ENCODE measurements around the gene GALNT9. TPM values are rescaled to one million over a fixed set of nuclear protein-coding genes. Genes with fewer than 3 reads are reported as not detected.
"Not testable (repeated sequence)": the region's sequence is repeated elsewhere in the genome, so short reads cannot be mapped to it uniquely, and the experiment has no call there.

GALNT9 gene
- total RNA-seq: not detected
- total RNA-seq: 0 to 0.23 reads per million in 2 donors

DNA sequence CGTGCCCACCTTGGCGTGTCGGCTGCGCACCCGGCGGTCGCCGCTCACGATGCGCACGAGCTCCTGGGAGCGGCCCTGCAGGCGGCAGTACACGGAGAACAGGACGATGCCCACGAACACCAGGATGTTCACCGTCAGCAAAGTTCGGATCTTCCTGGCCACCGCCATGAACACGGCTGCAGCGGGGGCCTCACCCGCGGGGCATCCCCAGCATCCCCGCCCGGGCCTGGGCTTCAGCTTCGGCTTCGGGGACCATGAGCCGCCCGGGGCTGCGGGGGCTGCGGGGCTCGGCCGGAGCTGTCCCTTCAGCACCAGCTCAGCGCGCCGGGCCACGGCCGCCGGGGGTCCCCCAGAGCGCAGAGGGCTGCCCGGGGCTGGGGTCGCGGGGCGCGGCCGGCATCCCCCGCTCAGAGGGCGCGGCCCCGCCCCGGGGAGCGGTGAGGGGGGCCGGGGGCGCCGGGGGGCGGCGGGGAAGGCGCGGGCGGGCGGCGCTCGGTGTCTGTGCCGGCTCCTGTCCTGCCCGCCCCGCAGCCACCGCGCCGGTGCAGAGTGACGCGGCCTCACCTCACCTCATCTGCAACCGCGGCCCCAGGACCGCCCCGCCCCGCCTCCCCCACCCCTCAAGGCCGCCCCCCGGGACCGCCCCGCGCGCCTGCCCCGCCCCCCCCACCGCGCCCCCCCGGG is at the start of gene GALNT9:
GALNT9 (minus strand) TSS at position 554 of the 684 bp plus-strand sequence; CDS start at position 168, 386 bp downstream.
- no peak for ATAC-seq
- no peak within 1 kb of the TSS for H3K4me3 Mint-ChIP-seq

DNA sequence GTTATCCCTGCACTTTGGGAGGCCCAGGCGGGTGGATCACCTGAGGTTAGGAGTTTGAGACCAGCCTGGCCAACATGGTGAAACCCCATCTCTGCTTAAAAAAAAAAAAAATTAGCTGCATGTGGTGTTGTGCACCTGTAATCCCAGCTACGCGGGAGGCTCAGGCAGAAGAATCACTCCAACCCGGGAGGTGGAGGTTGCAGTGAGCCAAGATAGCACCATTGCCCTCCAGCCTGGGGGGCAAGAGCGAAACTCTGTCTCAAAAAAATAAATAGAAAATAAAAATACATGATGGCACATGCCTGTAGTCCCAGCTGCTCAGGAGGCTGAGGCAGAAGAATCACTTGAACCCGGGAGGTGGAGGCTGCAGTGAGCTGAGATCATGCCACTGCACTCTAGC is 49.7 kb upstream of the GALNT9 start:
- H3K4me3 Mint-ChIP-seq; H3K27ac Mint-ChIP-seq; DNase-seq; H3K4me1 Mint-ChIP-seq; ATAC-seq; H3K9me3 ChIP-seq (ENCODE audit: control insufficient read depth, low read length, poor library complexity, severe bottlenecking); H3K36me3 Mint-ChIP-seq (ENCODE audit: low read depth): not testable (repeated sequence)
- H3K27me3 Mint-ChIP-seq: peaks cover 30% of the 10 kb centered on the region

More for the DNA sequence above, at the start of gene GALNT9:
- H3K27me3 Mint-ChIP-seq: peaks cover 52% of the 10 kb centered on the region
- H3K4me1 Mint-ChIP-seq: peaks cover 5% of the 10 kb centered on the region
- no peak for DNase-seq
- H3K9me3 ChIP-seq (ENCODE audit: control insufficient read depth, low read length, poor library complexity, severe bottlenecking): no peaks in the 10 kb centered on the region
- no peak within 1 kb of the TSS for H3K27ac Mint-ChIP-seq
- peaks cover 10% of the 10 kb centered on the region for H3K36me3 Mint-ChIP-seq (ENCODE audit: low read depth)

DNA sequence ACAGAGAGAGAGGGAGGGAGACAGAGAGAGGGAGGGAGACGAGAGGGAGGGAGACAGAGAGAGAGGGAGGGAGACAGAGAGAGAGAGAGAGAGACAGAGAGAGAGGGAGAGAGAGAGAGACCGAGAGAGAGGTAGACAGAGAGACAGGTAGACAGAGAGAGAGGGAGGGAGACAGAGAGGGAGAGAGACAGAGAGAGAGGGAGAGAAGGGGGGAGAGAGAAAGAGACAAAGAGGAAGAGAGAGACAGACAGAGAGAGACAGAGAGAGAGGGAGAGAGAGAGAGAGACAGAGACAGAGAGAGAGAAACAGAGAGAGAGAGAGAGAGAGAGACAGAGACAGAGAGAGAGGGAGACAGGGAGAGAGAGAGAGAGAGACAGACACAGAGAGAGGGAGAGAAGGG is 47.8 kb upstream of the GALNT9 start:
- Mint-ChIP-seq H3K4me3 (no peak overlapping the region), H3K36me3 (ENCODE audit: low read depth) (peaks cover 6% of the 10 kb centered on the region), H3K27ac (no peak overlapping the region), H3K4me1 (peaks cover 5% of the 10 kb centered on the region), H3K27me3 (peaks cover 42% of the 10 kb centered on the region)
- H3K9me3 ChIP-seq (ENCODE audit: control insufficient read depth, low read length, poor library complexity, severe bottlenecking): no peaks in the 10 kb centered on the region
- DNase-seq (no peak), ATAC-seq (no peak)

DNA sequence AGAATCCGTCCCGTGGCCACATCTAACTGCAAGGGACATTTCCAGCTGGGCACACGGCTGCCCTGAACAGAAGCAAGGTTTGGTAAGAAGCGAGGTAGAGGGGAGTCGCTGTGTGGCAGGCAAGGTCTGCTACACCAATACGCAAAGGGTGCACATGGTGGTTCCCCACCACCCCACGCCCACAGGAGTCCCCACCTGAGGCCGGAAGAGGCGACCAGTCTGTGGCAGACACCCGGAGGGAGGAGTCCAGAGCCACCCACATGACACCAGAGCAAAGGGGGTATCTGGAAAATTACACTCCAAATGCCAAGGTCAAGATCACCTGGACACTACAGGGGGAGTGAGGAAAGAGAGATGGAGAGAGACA is 47.1 kb upstream of the GALNT9 start:
- ATAC-seq: no peak
- Mint-ChIP-seq H3K27ac (no peak overlapping the region), H3K36me3 (ENCODE audit: low read depth) (peaks cover 6% of the 10 kb centered on the region), H3K27me3 (peaks cover 48% of the 10 kb centered on the region), H3K4me3 (no peak overlapping the region), H3K4me1 (peaks cover 5% of the 10 kb centered on the region)
- H3K9me3 ChIP-seq (ENCODE audit: control insufficient read depth, low read length, poor library complexity, severe bottlenecking): no peaks in the 10 kb centered on the region
- no peak for DNase-seq

DNA sequence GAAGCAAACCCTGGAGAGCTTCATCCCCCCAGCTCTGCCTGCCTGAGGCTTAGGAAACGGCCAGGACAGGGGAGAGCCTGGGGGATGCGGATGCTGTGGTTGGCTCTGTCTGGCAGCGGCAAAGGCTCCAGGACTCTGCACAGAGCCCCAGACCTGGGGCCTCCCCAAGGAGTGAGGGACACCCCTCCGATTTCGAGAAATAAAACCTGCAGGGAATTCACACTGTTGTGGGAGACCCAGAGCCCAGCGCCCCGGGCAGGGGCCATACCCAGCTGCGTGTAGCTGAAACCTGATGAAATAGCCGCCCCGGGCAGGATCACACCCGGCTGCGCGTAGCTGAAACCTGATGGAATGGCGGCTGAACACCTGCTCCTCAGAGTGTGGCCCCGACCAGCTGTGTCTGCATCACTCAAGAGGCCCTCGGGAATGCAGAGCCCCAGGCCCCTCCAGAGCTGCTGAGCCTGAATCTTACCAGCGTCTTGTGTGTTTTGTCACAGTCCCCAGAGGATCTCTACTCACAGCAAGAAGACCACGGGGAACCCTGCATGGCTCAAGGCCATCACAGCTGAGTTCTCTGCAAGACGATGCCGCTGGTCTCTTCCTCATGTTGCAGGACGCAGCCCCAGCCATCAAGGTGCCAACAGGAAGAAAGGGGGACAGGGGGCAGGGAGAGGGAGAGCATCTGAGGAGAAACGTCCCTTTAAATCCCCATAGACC is 46.5 kb upstream of the GALNT9 start:
- Mint-ChIP-seq H3K4me3 (no peak overlapping the region), H3K27me3 (peaks cover 53% of the 10 kb centered on the region), H3K4me1 (peaks cover 5% of the 10 kb centered on the region), H3K36me3 (ENCODE audit: low read depth) (peaks cover 6% of the 10 kb centered on the region), H3K27ac (no peak overlapping the region)
- no peaks in the 10 kb centered on the region for H3K9me3 ChIP-seq (ENCODE audit: control insufficient read depth, low read length, poor library complexity, severe bottlenecking)
- DNase-seq (no peak), ATAC-seq (no peak)

DNA sequence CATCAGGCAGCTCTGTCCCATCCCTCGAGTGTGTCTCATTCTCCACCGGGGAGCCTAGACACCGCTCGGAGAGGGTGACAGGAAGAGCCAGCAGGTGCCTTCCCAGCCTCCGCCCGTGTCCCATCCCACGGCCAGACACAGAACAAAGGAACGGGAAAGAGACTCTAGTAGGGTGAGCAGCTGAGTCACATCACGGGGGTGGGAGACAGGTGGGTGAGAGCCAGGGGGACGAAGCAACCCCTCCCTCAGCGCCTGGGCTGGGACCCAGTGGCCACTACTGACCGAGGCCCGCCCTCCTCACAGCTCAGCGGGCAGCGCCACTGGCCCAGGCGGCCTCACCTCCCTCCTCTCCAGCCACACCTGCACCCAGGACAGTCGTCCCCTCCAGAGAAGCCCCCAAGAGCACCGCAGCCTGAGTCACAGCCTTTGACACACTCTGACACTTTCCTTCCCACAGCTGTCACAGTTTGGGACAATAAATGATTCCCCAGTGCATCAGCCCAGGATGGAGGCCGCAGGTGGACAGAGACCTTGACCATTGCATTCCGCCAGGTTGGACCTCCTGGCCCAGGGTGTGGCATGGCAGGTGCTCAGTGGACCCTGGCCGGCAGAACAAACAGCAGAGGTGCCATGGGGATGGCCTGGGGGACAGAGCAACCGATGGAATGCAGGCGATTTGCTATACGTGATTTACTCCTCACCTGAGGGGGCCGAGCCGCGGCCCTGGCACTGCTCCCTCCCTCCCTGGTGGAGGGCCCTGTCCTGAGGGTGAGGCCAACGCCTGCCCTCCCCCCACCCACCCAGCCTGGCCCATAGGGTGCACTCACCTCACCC is 45.4 kb upstream of the GALNT9 start:
- Mint-ChIP-seq H3K4me1 (peaks cover 5% of the 10 kb centered on the region), H3K36me3 (ENCODE audit: low read depth) (peaks cover 6% of the 10 kb centered on the region), H3K27ac (no peak overlapping the region), H3K4me3 (no peak overlapping the region), H3K27me3 (peaks cover 64% of the 10 kb centered on the region)
- no peaks in the 10 kb centered on the region for H3K9me3 ChIP-seq (ENCODE audit: control insufficient read depth, low read length, poor library complexity, severe bottlenecking)
- ATAC-seq (no peak), DNase-seq (no peak)

DNA sequence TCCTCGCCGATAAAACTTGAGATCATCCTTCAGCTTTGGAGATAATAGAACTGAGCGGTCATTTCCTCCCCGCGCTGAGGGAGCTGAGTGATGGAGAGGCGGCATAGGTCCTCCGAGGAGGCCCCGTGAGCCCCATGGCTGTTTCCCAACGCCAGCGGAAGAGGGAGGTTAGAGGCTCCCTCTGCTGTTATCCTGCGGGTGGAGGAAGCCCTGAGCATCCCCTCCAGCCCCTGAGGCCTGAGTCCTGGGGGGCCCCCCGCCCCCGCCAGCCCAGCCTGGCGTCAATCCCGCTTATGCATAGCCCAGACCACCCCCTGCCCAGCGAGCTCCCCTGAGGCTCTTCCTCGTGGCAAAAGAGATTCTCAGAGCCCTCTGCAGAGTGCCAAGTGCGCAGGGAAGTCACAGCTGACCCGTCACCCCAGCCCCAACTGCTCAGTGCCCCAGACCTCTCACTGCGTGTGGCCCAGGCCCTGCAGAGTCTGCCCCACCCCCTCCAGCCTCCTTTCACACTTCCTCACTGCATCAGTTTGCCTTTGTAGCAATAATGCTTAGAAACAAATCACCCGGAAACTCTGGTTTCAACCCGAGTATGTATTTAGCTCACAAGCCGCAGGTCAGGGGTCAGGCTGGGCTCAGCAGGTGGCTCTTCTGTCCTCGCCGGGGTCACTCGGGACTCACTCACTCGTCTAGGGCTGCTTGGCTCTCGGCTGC is 44.7 kb upstream of the GALNT9 start:
- no peak overlapping the region for H3K27ac Mint-ChIP-seq
- no peak overlapping the region for H3K4me3 Mint-ChIP-seq
- peaks cover 71% of the 10 kb centered on the region for H3K27me3 Mint-ChIP-seq
- no peak for DNase-seq
- peaks cover 6% of the 10 kb centered on the region for H3K36me3 Mint-ChIP-seq (ENCODE audit: low read depth)
- H3K9me3 ChIP-seq (ENCODE audit: control insufficient read depth, low read length, poor library complexity, severe bottlenecking): no peaks in the 10 kb centered on the region
- H3K4me1 Mint-ChIP-seq: peaks cover 6% of the 10 kb centered on the region
- ATAC-seq: no peak

DNA sequence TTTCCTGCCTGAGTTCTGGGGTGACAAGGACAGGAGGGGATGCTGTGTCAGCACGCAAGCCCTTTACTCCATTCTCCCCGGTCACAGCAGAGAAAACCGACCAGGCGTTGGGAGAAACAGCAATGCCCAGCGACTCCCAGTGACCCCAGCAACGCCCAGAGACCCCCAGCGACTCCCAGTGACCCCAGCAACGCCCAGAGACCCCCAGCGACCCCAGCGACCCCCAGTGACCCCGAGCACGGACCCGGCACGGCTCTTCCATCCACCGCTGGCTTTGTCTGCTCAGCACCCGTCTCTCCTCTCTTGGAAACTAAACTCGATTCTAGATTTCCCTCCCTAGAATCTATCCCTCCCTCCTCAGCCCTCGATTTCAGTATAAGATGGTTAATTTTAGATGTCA is 38.5 kb upstream of the GALNT9 start:
- H3K4me3 Mint-ChIP-seq: no peak overlapping the region
- no peaks in the 10 kb centered on the region for H3K9me3 ChIP-seq (ENCODE audit: control insufficient read depth, low read length, poor library complexity, severe bottlenecking)
- H3K27ac Mint-ChIP-seq: no peak overlapping the region
- peaks cover 32% of the 10 kb centered on the region for H3K27me3 Mint-ChIP-seq
- ATAC-seq: no peak
- DNase-seq: peak in 1 of 3 donors; percentile 1
- no peaks in the 10 kb centered on the region for H3K36me3 Mint-ChIP-seq (ENCODE audit: low read depth)
- H3K4me1 Mint-ChIP-seq: peaks cover 2% of the 10 kb centered on the region

DNA sequence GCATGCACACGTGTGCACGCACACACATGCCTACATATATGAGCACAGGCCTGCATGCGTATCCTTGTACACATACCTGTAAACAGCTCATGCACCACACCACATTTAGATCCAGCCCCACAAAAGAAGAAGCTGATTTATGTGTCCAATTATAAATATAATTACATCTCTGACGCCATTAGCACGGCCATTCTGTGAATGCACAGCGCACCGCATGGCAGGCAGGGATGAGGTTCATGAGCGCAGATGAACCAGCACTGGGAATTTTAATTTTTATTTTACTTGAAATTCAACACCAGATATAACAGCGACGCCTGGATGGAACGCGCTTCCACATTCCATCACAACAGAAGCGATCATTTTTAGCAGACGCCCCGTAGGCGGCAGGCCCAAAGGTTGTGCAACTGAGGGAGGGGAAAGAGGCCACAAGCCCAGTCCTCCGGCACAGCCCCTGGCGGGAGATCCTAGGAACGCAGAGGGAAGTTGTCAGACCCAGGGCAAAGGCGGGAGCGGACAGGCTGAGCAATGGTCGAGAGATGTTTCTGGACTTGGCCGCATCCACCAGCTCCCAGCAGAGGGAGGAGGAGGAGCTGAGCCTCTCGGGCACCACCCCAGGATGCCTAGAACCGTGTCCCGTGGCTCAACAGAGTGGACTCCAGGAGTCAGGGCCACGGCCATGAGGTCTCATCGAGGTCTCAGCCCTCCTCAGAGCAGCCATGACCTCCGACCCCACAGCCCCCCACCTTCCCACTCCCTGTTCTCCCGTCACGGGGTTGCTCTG is 37.9 kb upstream of the GALNT9 start:
- peaks cover 2% of the 10 kb centered on the region for H3K4me1 Mint-ChIP-seq
- ATAC-seq: no peak
- H3K27ac Mint-ChIP-seq: no peak overlapping the region
- H3K9me3 ChIP-seq (ENCODE audit: control insufficient read depth, low read length, poor library complexity, severe bottlenecking): no peaks in the 10 kb centered on the region
- peaks cover 30% of the 10 kb centered on the region for H3K27me3 Mint-ChIP-seq
- H3K36me3 Mint-ChIP-seq (ENCODE audit: low read depth): no peaks in the 10 kb centered on the region
- DNase-seq: peak in 1 of 3 donors; percentile 0
- H3K4me3 Mint-ChIP-seq: no peak overlapping the region

DNA sequence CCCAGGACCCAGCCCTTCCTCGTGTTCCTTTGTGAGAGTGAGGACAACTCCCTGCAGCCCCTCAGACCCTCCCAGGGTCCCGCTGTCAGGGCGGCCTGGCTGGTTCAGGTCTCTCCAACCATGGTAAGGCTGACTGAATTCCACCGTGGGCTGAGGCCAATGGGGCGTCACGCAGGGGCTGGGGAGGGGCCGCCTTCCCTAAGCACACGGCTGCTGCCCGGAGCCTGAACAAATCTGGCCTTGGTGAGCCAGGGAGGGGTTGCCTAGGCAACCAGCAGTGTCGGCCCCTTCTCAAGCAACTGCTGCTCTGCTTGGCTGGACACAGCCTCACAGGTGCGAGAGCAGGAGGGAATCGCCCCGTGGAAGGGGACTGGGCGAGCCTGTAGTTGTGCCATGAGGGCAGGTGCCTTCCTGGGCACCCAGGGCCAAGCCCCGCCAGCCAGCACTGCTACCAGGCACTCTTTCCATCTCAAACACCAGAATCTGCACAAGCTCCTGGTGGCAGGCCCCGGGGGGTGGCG is 37.0 kb upstream of the GALNT9 start:
- peaks cover 2% of the 10 kb centered on the region for H3K4me1 Mint-ChIP-seq
- no peaks in the 10 kb centered on the region for H3K9me3 ChIP-seq (ENCODE audit: control insufficient read depth, low read length, poor library complexity, severe bottlenecking)
- no peak for ATAC-seq
- H3K36me3 Mint-ChIP-seq (ENCODE audit: low read depth): no peaks in the 10 kb centered on the region
- H3K4me3 Mint-ChIP-seq: no peak overlapping the region
- H3K27ac Mint-ChIP-seq: no peak overlapping the region
- peaks cover 22% of the 10 kb centered on the region for H3K27me3 Mint-ChIP-seq
- no peak for DNase-seq

DNA sequence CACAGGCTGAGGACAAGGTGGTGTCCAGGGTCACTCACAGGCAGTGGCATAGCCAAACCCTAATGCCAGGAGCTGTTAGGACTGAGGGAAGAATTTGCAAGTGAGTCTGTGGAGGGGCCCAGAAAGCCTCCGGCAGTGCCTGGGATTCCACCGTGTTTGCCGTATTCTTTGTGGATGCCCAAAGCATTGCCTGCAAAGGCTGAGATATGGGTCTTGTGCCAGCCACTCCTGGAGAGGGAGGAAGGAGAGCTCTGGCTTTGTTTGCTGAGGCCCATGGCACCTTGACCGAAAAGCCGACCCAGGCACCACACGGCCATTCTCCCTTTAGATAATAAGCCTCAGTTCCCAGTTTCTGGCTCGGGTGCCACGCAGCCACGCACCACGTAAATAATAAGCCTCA is 35.8 kb upstream of the GALNT9 start:
- ATAC-seq (no peak), DNase-seq (no peak)
- Mint-ChIP-seq H3K36me3 (ENCODE audit: low read depth) (no peaks in the 10 kb centered on the region), H3K4me1 (peaks cover 2% of the 10 kb centered on the region), H3K27ac (no peak overlapping the region), H3K27me3 (peaks cover 11% of the 10 kb centered on the region), H3K4me3 (no peak overlapping the region)
- H3K9me3 ChIP-seq (ENCODE audit: control insufficient read depth, low read length, poor library complexity, severe bottlenecking): no peaks in the 10 kb centered on the region

DNA sequence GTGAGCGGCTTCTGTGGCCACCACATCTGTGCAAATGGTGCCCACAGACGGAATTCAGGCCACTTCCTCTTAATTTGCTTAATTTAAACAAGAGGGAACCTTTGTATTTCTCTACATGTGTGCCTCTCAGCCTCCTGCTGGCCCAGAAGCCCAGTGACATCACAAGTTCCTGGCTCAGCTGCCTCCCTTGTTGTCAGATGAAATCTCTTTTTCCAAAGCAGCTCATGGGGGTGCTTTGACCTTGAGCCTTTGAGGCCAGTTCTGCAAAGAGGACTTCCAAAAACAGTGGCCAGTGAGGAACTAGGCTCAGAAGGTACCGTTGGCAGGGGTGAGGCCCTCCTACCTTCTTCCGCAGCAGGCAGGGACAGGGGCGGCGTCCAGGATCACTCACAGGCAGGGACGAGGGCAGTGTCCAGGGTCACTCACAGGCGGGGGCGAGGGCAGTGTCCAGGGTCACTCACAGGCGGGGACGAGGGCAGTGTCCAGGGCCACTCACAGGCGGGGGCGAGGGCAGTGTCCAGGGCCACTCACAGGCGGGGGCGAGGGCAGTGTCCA is 35.0 kb upstream of the GALNT9 start:
- ATAC-seq: no peak
- H3K36me3 Mint-ChIP-seq (ENCODE audit: low read depth): no peaks in the 10 kb centered on the region
- no peak overlapping the region for H3K27ac Mint-ChIP-seq
- DNase-seq: peak in 1 of 3 donors; percentile 2
- H3K4me3 Mint-ChIP-seq: no peak overlapping the region
- H3K27me3 Mint-ChIP-seq: peaks cover 3% of the 10 kb centered on the region
- H3K4me1 Mint-ChIP-seq: peaks cover under 1% of the 10 kb centered on the region
- no peaks in the 10 kb centered on the region for H3K9me3 ChIP-seq (ENCODE audit: control insufficient read depth, low read length, poor library complexity, severe bottlenecking)
